Suppressor macrophage treated with lipopolysaccharide for 1 hour (primary cell): ENCODE results near the gene LRRC4C.
"Not testable (repeated sequence)": the region's sequence is repeated elsewhere in the genome, so short reads cannot be mapped to it uniquely, and the experiment has no call there.

Source experiments
- DNase-seq, 3 donors: peaks; one replicate each; pipeline ENCODE4 v3.0.0-alpha.2; 2020 to 2022

LRRC4C gene

GRCh38 chr11:40619654-40620053 lies 839.8 kb downstream of the LRRC4C start:
- no peak for DNase-seq

GRCh38 chr11:40606800-40607199 lies 852.7 kb downstream of the LRRC4C start:
- no peak for DNase-seq

GRCh38 chr11:40602866-40603552 lies 856.4 kb downstream of the LRRC4C start:
- DNase-seq, result no peak

GRCh38 chr11:40597546-40598113 lies 861.8 kb downstream of the LRRC4C start:
- DNase-seq, result no peak

GRCh38 chr11:40573254-40573891 lies 886.1 kb downstream of the LRRC4C start:
- no peak for DNase-seq

GRCh38 chr11:40569947-40570531 lies 889.4 kb downstream of the LRRC4C start:
- DNase-seq, result no peak

- DNase-seq, result no peak
Observed at GRCh38 chr11:40567392-40567791, 892.1 kb downstream of the LRRC4C start.

- DNase-seq, result no peak
Observed at GRCh38 chr11:40544162-40544561, 915.3 kb downstream of the LRRC4C start.

GRCh38 chr11:40542821-40543220 lies 916.6 kb downstream of the LRRC4C start:
- no peak for DNase-seq

- no peak for DNase-seq
Observed at GRCh38 chr11:40537734-40538133, 921.7 kb downstream of the LRRC4C start.

- DNase-seq, result not testable (repeated sequence)
Observed at GRCh38 chr11:40522080-40522479, 937.4 kb downstream of the LRRC4C start.

- DNase-seq, result no peak
Observed at GRCh38 chr11:40517122-40517521, 942.3 kb downstream of the LRRC4C start.

- no peak for DNase-seq
Observed at GRCh38 chr11:40514124-40514523, 945.3 kb downstream of the LRRC4C start.

GRCh38 chr11:40513281-40513680 lies 946.2 kb downstream of the LRRC4C start:
- no peak for DNase-seq

GRCh38 chr11:40508303-40508702 lies 951.1 kb downstream of the LRRC4C start:
- no peak for DNase-seq

GRCh38 chr11:40506226-40506625 lies 953.2 kb downstream of the LRRC4C start:
- no peak for DNase-seq

- no peak for DNase-seq
Observed at GRCh38 chr11:40491341-40491740, 968.1 kb downstream of the LRRC4C start.

GRCh38 chr11:40467771-40468170 lies 991.7 kb downstream of the LRRC4C start:
- no peak for DNase-seq

GRCh38 chr11:40445391-40445790 lies 1014.1 kb downstream of the LRRC4C start:
- DNase-seq, result no peak

GRCh38 chr11:40444151-40444550 lies 1015.3 kb downstream of the LRRC4C start:
- no peak for DNase-seq

- DNase-seq, result no peak
Observed at GRCh38 chr11:40435344-40435743, 1024.1 kb downstream of the LRRC4C start.

GRCh38 chr11:40434926-40435325 lies 1024.5 kb downstream of the LRRC4C start:
- no peak for DNase-seq

- DNase-seq, result no peak
Observed at GRCh38 chr11:40432358-40432757, 1027.1 kb downstream of the LRRC4C start.

- DNase-seq, result no peak
Observed at GRCh38 chr11:40425168-40425567, 1034.3 kb downstream of the LRRC4C start.
